ENCODE data around the gene INHA.

Gene INHA

DNA sequence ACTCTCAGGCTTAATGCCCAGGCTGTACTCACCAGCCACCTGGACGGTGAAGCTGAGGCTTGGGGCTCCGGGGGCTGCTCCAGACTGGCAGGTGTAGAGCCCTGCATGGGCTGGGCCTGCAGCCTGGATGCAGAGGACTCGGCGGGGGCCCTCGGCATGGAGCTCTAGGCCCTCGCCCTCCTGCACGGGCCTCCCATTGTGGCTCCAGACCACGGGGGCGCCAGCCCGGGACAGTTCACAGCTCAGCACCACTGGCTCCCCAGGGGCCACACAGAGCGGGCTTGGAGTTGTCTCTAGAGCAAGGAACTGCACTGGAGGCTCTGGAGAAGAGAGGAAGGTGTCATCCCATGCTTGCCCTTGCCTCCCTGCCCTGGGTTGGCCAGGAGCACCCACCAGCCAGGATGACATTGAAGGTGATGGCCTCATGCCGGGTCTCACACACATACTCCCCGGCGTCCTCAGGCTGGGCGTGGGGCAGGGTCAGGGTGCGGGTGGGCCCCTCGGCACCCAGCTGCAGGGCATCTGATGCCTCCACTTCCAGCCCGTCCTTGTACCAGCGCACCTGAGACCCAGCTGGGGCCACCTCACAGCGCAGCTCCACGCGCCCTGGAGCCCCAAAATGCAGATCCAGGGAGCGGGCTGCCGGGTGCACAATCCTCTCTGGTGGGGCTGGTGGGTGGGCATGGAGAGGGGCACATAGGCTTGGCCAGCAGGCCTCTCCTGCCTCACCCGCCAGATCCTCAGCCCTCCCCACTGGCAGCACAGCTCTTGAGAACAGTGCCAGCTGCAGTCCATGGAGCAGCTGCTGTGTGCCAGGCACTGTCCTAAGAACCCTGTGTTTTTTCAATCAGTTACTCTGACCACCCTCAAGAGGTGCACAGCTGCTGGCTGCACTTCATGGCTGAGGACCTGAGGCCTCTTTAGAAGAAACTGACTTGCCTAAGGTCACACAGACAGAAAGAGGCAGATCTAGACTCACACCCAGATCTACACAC, 14.0 kb upstream of the INHA start:
- Histone ChIP-seq H3K4me3 (ENCODE audit: low read depth in 1 of 2, low read length in 1 of 2) (no peak overlapping the region), H3K27ac (no peak overlapping the region), H3K4me1 (ENCODE audit: control insufficient read depth in 1 of 2, insufficient read depth in 1 of 2, low read depth in 1 of 2, low read length in 1 of 2) (no peaks in the 10 kb centered on the region), H3K36me3 (no peaks in the 10 kb centered on the region), H3K9me3 (no peaks in the 10 kb centered on the region), H3K27me3 (peaks cover 33% of the 10 kb centered on the region)
- TF ChIP-seq, protein P1, sequence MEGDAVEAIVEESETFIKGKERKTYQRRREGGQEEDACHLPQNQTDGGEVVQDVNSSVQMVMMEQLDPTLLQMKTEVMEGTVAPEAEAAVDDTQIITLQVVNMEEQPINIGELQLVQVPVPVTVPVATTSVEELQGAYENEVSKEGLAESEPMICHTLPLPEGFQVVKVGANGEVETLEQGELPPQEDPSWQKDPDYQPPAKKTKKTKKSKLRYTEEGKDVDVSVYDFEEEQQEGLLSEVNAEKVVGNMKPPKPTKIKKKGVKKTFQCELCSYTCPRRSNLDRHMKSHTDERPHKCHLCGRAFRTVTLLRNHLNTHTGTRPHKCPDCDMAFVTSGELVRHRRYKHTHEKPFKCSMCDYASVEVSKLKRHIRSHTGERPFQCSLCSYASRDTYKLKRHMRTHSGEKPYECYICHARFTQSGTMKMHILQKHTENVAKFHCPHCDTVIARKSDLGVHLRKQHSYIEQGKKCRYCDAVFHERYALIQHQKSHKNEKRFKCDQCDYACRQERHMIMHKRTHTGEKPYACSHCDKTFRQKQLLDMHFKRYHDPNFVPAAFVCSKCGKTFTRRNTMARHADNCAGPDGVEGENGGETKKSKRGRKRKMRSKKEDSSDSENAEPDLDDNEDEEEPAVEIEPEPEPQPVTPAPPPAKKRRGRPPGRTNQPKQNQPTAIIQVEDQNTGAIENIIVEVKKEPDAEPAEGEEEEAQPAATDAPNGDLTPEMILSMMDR (IDR thresholded peaks at IDR 0.05) = no peak

DNA sequence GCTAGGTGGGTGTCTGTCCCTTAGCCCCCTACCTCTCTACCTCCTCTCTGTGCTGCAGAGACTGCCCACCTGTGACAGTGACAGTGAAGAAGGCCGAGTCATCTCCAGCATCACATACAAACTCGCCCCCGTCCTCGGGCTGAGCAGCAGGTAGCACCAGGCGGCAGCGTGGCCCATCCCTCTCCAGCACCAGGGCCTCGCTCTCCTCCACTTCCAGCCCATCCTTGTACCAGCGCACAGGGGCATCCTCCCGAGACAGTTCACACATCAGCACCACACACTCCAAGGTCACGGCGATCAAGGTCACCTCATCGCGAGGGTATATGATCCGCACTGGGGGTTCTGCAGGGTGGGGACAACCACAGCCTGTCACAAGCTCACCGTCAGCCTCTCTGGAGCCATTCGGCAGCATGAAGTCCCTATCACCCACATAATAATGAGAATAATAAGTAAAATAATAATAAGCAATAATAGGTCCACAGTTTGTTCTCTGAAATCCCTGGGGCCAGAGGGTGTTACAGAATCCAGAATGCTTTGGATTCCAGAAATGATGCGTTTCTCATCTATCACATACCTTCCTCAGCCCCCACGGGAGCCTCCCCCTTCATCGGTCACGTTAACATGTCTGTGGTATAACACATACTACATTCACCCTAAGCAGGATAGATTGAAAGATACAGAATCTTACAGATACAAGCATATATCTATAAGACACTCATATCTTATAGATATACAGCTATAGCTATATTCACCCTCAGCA, 12.8 kb upstream of the INHA start:
- Histone ChIP-seq H3K4me3 (ENCODE audit: low read depth in 1 of 2, low read length in 1 of 2) (no peak overlapping the region), H3K9me3 (no peaks in the 10 kb centered on the region), H3K27me3 (peaks cover 22% of the 10 kb centered on the region), H3K36me3 (no peaks in the 10 kb centered on the region), H3K27ac (no peak overlapping the region), H3K4me1 (ENCODE audit: control insufficient read depth in 1 of 2, insufficient read depth in 1 of 2, low read depth in 1 of 2, low read length in 1 of 2) (no peaks in the 10 kb centered on the region)
- TF ChIP-seq, protein P1 (IDR thresholded peaks at IDR 0.05) = no peak

DNA sequence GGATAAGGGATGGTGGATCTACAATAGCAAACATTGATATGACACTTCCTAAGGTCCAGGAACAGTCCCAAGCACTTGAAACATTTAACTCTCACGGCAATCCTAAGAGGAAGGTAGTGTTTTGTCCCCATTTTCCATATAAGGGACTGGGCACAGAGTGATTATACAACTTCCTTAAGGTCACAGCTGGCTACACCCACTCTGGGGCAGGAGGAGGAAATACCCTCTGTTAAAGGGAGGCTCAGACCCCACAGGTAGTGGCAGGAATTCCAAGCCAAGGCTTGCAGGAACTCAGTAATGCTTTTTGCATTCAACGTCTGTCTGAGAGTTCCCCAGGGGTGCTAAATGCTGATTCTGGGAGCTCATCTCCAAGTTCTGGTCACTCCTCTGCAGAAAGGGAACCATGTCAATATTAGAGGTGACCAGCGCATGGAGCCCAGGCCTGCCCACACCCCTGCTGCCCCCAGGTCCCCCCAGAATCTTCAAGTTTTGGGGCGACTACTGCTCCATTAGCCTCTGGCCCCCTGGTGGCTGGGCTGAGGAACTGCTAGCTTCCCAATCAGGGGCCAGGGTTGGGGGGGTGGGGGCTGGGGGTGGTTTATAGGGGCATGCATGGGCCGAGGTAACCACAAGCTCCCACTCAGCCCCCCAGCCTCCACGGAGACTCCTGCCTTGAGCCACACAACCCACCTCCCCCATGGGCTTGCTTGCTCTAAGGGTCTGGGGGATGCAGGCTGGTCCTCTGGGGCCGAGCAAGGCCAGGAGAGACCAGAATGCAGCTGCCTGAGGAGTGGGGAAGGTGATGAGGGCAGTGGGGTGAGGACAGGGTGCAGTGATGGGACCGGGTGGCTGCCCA, 11.8 kb upstream of the INHA start:
- H3K4me3 ChIP-seq (ENCODE audit: low read depth in 1 of 2, low read length in 1 of 2) = no peak overlapping the region
- peaks cover 14% of the 10 kb centered on the region for H3K27me3 ChIP-seq
- H3K27ac ChIP-seq = no peak overlapping the region
- no peaks in the 10 kb centered on the region for H3K4me1 ChIP-seq (ENCODE audit: control insufficient read depth in 1 of 2, insufficient read depth in 1 of 2, low read depth in 1 of 2, low read length in 1 of 2)
- TF ChIP-seq, protein P1 (IDR thresholded peaks at IDR 0.05) = peak; percentile 82
- no peaks in the 10 kb centered on the region for H3K36me3 ChIP-seq
- no peaks in the 10 kb centered on the region for H3K9me3 ChIP-seq

DNA sequence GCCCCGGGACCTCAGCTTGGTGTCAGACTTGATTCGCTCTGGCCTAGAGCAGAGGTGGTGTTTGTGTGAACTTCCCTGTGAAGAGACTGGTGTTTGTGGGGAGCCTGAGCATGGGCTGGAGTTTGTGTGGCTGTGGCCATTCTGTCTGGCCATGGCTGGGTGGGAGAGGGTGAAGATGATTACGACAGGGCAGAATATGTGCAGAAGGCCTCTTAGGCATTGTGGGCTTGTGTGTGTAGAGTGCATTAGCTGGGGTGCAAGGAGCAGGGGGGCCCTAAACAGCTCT, 11.3 kb upstream of the INHA start:
- Histone ChIP-seq H3K9me3 (no peaks in the 10 kb centered on the region), H3K27me3 (peaks cover 11% of the 10 kb centered on the region), H3K36me3 (no peaks in the 10 kb centered on the region), H3K4me3 (ENCODE audit: low read depth in 1 of 2, low read length in 1 of 2) (no peak overlapping the region), H3K27ac (no peak overlapping the region), H3K4me1 (ENCODE audit: control insufficient read depth in 1 of 2, insufficient read depth in 1 of 2, low read depth in 1 of 2, low read length in 1 of 2) (no peaks in the 10 kb centered on the region)
- TF ChIP-seq, protein P1 (IDR thresholded peaks at IDR 0.05) = no peak
